ENCODE data around the gene KIF18A.

Gene KIF18A

GRCh38 chr11:28040384-28040783 lies 67.6 kb downstream of the KIF18A start:
- no peak for DNase-seq

DNA sequence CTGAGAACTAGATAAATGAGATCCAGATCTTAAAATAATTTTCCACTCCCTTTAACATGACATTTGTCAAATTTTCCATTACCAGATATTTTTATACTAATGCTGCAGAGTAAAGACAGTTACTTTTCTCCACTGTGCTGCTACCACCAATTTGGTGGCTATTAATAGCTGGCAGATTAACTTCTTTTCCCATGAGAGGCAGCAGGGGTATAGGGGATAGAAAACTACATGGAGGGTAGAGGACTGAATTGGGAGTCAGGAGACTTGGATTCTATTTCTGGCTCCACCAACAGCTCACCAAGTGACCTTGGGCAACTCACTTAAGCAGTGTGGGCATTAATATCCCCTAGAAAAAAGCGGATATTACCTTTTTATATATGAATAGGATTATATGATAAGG lies 69.2 kb downstream of the KIF18A start:
- no peak for DNase-seq

- DNase-seq = no peak
These were observed 81.2 kb downstream of the KIF18A start for GRCh38 chr11:28026634-28027290.

DNA sequence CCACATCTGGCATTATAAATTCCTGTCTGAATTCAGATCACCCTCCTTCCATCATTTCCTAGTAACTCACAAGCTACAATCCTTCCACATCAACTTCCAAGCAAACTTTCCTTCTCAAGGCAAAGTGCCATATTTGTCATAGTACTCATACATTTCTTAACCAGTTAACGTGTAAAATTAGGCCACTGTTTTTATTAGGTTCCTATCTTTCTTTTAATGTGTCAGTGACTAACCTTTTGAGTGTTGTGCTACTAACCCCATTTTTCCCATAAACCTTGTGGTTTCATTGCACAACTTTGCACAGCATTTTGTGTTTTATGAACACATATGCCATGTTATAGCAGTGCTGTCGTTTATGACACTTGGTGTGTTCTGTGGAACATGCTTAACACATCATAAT lies 90.1 kb downstream of the KIF18A start:
- DNase-seq = no peak

DNA sequence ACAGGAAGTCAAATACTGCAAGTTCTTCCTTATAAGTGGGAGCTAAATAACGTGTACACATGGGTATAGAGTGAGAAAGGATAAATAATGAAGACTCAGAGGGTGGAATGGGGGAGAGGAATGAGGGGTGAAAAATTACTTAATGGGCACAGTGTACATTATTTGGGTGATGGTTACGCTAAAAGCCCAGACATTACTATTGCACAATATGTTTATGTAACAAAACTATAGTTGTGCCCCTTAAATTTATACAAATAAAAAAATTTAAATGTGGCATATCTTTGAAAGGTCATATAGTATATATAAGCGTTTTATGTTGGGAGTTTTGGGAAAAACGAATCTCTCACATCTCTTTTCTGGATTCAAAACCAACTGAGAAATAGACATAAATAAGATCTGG lies 96.1 kb downstream of the KIF18A start:
- DNase-seq = no peak

GRCh38 chr11:28009996-28010395 lies 98.0 kb downstream of the KIF18A start:
- no peak for DNase-seq

DNA sequence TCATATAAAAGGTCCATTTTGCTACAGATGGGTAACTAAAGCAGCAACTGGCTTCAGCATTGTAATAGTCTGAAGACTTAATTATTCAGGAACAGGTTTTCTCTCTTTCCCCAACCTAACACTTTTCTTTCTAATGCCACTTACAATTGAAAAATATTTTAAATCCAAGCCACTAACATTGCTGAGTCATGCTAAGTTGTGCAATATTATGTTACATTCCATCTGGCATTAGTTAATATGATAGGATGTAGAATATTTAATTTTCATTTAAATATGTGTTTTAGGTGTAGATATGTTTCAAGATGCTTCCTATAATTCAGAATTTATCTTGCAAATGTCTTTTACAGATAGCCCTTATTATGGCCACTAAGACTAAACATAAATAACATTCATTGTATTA lies 98.6 kb downstream of the KIF18A start:
- no peak for DNase-seq

GRCh38 chr11:28003615-28004014 lies 104.3 kb downstream of the KIF18A start:
- no peak for DNase-seq

DNA sequence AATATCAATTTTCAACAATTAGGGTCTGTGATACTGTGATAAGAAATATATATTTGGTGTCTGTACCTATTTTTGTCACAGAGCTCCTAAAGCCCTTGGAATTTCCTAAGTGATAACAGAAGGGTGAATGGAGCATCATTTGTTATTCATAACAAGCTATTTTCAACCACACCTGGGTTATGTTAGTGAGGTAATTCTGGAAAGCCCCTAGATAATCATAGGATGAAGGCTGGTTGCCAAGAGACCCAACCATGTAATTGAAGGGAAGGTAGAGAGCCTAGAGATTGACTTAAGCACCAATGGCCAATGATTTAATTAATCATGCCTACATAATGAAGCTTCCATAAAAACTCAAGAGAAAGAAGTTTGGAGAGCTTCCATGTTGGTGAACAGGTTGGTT lies 109.4 kb downstream of the KIF18A start:
- no peak for DNase-seq

DNA sequence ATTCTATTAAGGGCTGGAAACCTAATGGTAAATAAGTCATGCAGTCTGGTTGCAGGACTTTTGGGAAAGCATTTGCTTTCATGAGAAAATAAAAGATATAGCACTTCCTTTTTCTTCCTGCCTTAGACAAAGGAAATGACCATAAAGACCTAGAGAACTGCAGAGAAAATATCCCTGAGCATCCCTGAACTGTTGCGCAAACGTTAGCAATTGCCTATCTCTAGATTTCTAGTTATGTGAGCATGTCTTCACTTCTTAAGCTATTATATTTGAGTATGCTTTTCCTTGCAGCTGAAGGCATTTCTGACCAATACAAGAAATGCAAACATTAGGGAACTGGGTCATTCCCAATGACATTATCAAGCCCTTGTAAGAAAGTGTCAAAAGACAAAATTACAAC lies 110.6 kb downstream of the KIF18A start:
- no peak for DNase-seq

- no peak for DNase-seq
These were observed 111.9 kb downstream of the KIF18A start for GRCh38 chr11:27996066-27996465.

DNA sequence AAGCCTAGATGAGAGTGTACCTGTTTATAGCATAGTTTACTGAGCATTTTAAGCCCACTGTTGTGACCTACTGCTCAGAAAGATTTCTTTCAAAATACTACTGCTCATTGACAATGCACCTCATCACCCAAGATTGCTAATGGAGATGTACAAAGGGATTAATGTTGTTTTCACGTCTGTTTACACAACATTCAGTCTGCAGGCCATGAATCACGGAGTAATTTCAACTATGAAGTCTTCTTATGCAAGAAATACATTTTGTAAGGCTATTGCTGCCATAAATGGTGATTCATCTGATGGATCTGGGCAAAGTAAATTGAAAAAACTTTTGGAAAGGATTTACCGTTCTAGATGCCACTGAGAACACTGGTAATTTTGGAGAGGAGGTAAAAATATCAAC lies 112.9 kb downstream of the KIF18A start:
- no peak for DNase-seq

DNA sequence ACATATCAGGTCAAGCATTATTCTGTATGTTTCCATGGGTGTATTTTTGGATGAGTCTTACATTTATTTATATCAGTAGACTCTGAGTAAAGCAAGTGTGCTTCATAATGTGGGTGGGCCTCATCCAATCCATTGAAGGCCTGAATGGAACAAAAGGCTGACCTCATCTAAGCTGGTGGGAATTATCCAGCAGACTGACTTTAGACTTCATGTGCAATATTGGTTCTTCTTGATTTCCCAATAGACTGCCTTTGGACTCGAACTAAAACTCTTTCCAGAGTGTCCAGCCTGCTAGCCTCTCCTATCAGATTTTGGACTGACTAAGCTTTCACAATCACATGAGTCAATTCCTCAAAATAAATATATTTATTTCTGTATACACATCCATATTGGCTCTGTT lies 116.2 kb downstream of the KIF18A start:
- DNase-seq = no peak

DNA sequence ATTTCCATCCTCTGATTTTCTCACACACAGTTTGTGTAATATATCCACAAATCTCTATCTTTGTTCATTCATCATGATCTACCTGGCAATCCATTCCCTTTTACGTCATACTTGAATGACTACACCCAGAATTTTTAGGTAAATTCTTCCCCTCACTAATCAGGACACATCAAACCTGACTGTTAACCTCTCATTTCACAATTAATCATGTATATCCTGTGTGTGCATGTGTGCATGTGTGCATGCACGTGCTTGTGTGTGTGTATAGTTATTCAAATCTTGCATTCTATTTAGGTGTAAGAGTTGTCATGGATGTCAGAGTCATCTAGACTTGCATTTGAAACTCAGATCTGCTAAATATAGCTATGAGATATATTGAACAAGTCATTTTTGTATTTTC lies 130.4 kb downstream of the KIF18A start:
- DNase-seq = no peak

GRCh38 chr11:27977031-27977430 lies 130.9 kb downstream of the KIF18A start:
- no peak for DNase-seq

GRCh38 chr11:27976262-27976661 lies 131.7 kb downstream of the KIF18A start:
- no peak for DNase-seq

GRCh38 chr11:27973851-27974536 lies 134.0 kb downstream of the KIF18A start:
- no peak for DNase-seq

- no peak for DNase-seq
These were observed 135.3 kb downstream of the KIF18A start for GRCh38 chr11:27972522-27973170.

- no peak for DNase-seq
These were observed 136.8 kb downstream of the KIF18A start for GRCh38 chr11:27971171-27971570.

Measured in GOT3 (cell line).